A549 (cell line): ENCODE results near the gene ZNF107.

ENCODE experiments used
- BCL3 ChIP-seq: fragments of >200 bp; sonication (Bioruptor Twin); formaldehyde crosslinking; IDR thresholded peaks from 3 replicates; pipeline ENCODE4 v1.6.1; 2016
- CHD2 ChIP-seq: fragments of 150-350 bp; IDR thresholded peaks from 2 replicates; pipeline ENCODE4 v1.6.1; 2014; ENCODE audit warnings: low read length; ENCODE audit not compliant: partially characterized antibody
- CTCF ChIP-seq: fragments of >200 bp; sonication (Bioruptor Twin); formaldehyde crosslinking; IDR thresholded peaks from 3 replicates; pipeline ENCODE4 v1.5.1; 2016
- EP300 ChIP-seq, 2 experiments: fragments of >200 bp; sonication (Bioruptor Twin); formaldehyde crosslinking; IDR thresholded peaks; 2 replicates in 1 of 2; 3 replicates in 1 of 2; pipeline ENCODE4 v1.6.1; 2016 to 2017
- POLR2A ChIP-seq: IDR thresholded peaks from 2 replicates; pipeline ENCODE4 v1.6.1; 2012; ENCODE audit warnings: mild to moderate bottlenecking, low read length
- SREBF2 ChIP-seq: fragments of 450-650 bp; IDR thresholded peaks from 2 replicates; pipeline ENCODE4 v1.6.1; 2014; ENCODE audit warnings: mild to moderate bottlenecking, moderate library complexity

DNA sequence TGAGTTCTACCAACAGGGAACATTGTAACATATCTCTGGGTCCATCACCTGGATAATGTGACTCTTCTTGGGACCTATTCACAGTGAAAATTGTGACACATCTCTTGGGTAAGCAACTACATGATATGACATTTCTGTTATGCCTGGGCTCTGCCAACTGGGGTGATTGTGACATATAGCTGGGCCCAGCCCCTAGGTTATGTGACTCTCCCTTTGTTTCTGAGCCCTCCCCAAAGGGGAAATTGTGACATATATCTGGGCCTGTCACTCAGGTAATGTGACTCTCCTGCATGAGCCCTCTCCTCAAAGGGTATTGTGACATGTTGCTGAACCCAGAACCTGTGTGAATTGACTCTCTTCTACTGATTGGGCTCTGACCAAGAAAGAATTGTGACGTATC lies 22.4 kb upstream of the ZNF107 start:
- TF ChIP-seq CHD2, result no peak
- TF ChIP-seq CTCF, result no peak
- no peak for TF ChIP-seq SREBF2
- TF ChIP-seq POLR2A, result no peak
- TF ChIP-seq BCL3, result no peak
- no peak for TF ChIP-seq EP300 (IDR thresholded peaks at IDR 0.05)
